Measurements from ENCODE around the gene UBL4A. TPM values are rescaled to one million over a fixed set of nuclear protein-coding genes. Genes with fewer than 3 reads are reported as not detected.

Gene UBL4A
- total and polyA plus RNA-seq, 9 of the 15 experiments (the other 6 are each of a cell fraction or from before 2014, with no cell fraction given) = 15.2 to 140 (median 100) TPM

GRCh38 chrX:154443992-154444754 lies 42.2 kb downstream of the UBL4A start, which contains the start of gene FAM50A (continued):
- TF ChIP-seq ZNF224 (CRISPR knock-in tag; IDR thresholded peaks at IDR 0.05) (no peak), E2F3 (CRISPR knock-in tag; IDR thresholded peaks at IDR 0.05) (no peak), ZNF75A (CRISPR knock-in tag; IDR thresholded peaks at IDR 0.05) (no peak), ELK3 (CRISPR knock-in tag; IDR thresholded peaks at IDR 0.05) (no peak)

GRCh38 chrX:154443479-154443910 lies 42.9 kb downstream of the UBL4A start:
- peaks cover 9 to 40% of the 10 kb centered on the region in 2 experiments; a peak in 4 of 5 replicates for H3K4me1 ChIP-seq (replicated peaks in 1 of 2; ENCODE audit: control insufficient read depth in 2 of 2, insufficient read depth in 2 of 2, low read length in 2 of 2)
- ATAC-seq (peak; percentile 11), FAIRE-seq (no peak), DNase-seq (ENCODE audit: extremely low read depth in 1 of 4, low spot score in 3 of 4) (no peak)
- H3K9me1 ChIP-seq (ENCODE audit: control insufficient read depth, insufficient read depth, low read length) = peaks cover 3% of the 10 kb centered on the region
- H3K4me3 ChIP-seq = peak overlapping the region; percentile 76
- H2AFZ ChIP-seq (ENCODE audit: low read depth, low read length) = no peak overlapping the region
- CTCF ChIA-PET (ENCODE audit: low intra/inter-chr PET ratio) = no interaction called here
- H3K9ac ChIP-seq (ENCODE audit: insufficient read depth in 1 of 2, low read depth in 2 of 2, low read length in 2 of 2) = peak overlapping the region; percentile 50 to 81; a peak in 3 of 4 replicates
- POLR2A ChIA-PET = interaction anchor here (0.7 to 1.1 kb wide), 2 partner anchors 82 to 84 kb away, joined by 3 read pairs; no protein-coding TSS in a partner anchor
- intact Hi-C loops (cut with micrococcal nuclease) (no loop called here), in situ Hi-C loops (cut with MboI) (no loop called here)
- BruUV-seq (replicated peaks) = no TSS peak
- peaks cover 66% of the 10 kb centered on the region; the same call in 2 of the 3 replicates for H3K36me3 ChIP-seq (ENCODE audit: control insufficient read depth, insufficient read depth, low read length)
- 33% methylated on average over 10 of the region's 10 CpGs for WGBS (ENCODE audit: insufficient coverage, low coverage, missing lambda C conversion rate)
- peak; percentile 36 for TF ChIP-seq E2F8 (IDR thresholded peaks at IDR 0.05; ENCODE audit: low read depth, partially characterized antibody)
- no peak for TF ChIP-seq ZNF707 (CRISPR knock-in tag; conservative IDR thresholded peaks at IDR 0.05)
- TF ChIP-seq DDX20 (tag; IDR thresholded peaks at IDR 0.05; ENCODE audit: low read depth) = no peak
- TF ChIP-seq NONO (IDR thresholded peaks at IDR 0.05; ENCODE audit: low read depth in 2 of 2, low read length in 1 of 2) = no peak
- no peak for TF ChIP-seq HDAC3 (IDR thresholded peaks at IDR 0.05; ENCODE audit: borderline replicate concordance, partially characterized antibody)
- TF ChIP-seq, protein P1, sequence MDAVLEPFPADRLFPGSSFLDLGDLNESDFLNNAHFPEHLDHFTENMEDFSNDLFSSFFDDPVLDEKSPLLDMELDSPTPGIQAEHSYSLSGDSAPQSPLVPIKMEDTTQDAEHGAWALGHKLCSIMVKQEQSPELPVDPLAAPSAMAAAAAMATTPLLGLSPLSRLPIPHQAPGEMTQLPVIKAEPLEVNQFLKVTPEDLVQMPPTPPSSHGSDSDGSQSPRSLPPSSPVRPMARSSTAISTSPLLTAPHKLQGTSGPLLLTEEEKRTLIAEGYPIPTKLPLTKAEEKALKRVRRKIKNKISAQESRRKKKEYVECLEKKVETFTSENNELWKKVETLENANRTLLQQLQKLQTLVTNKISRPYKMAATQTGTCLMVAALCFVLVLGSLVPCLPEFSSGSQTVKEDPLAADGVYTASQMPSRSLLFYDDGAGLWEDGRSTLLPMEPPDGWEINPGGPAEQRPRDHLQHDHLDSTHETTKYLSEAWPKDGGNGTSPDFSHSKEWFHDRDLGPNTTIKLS (IDR thresholded peaks at IDR 0.05; ENCODE audit: borderline replicate concordance, low read depth) = no peak
- TF ChIP-seq SUPT5H (IDR thresholded peaks at IDR 0.05) = peak; percentile 44; the same call in 1 of the 2 replicates
- H3K79me2 ChIP-seq (ENCODE audit: control insufficient read depth, insufficient read depth, low read length) = peaks cover 25% of the 10 kb centered on the region
- H3K9me3 ChIP-seq (replicated peaks; ENCODE audit: control insufficient read depth, insufficient read depth, low read depth, low read length) = no peaks in the 10 kb centered on the region
- H4K20me1 ChIP-seq (replicated peaks; ENCODE audit: control insufficient read depth, insufficient read depth, low read length) = 0 out of 2 replicates have a peak, but pooled peaks cover 4% of the 10 kb centered on the region
- no peaks in the 10 kb centered on the region for H3K27me3 ChIP-seq (ENCODE audit: control insufficient read depth in 2 of 2, insufficient read depth in 2 of 2, low read length in 2 of 2)
- peak overlapping the region; percentile 56; the same call in 2 of the 3 replicates for H3K27ac ChIP-seq (ENCODE audit: extremely low read depth, low read depth, low read length)
- H3K4me2 ChIP-seq (ENCODE audit: insufficient read depth, low read length) = peak overlapping the region; percentile 68
